Neuron (in vitro differentiated cells): ENCODE results near the gene FAM200C.

Experiments
- H2AFZ ChIP-seq: one replicate; pipeline ENCODE4 v1.6.1; 2013; ENCODE audit warnings: low read depth, mild to moderate bottlenecking, inconsistent platforms, low read length, moderate library complexity
- H3K27me3 ChIP-seq: one replicate; pipeline ENCODE4 v1.6.1; 2013; ENCODE audit warnings: low read length; ENCODE audit not compliant: insufficient read depth
- H3K36me3 ChIP-seq: one replicate; pipeline ENCODE4 v1.6.1; 2013; ENCODE audit warnings: low read length; ENCODE audit not compliant: insufficient read depth
- H3K4me1 ChIP-seq: one replicate; pipeline ENCODE4 v1.6.1; 2013; ENCODE audit warnings: low read length; ENCODE audit not compliant: insufficient read depth
- H3K4me3 ChIP-seq: 2 replicates; pipeline ENCODE4 v1.5.1; 2013; ENCODE audit warnings: mild to moderate bottlenecking, low read length, moderate library complexity
- H3K9me3 ChIP-seq: one replicate; pipeline ENCODE4 v1.6.1; 2013; ENCODE audit warnings: low read length

Gene FAM200C

GRCh38 chr5:160357394-160357793, 42.5 kb downstream of the FAM200C start:
- Histone ChIP-seq H3K4me3 (no peak overlapping the region), H3K36me3 (no peaks in the 10 kb centered on the region), H3K4me1 (peaks cover 12% of the 10 kb centered on the region), H3K9me3 (no peaks in the 10 kb centered on the region), H2AFZ (no peak overlapping the region), H3K27me3 (no peaks in the 10 kb centered on the region)

DNA sequence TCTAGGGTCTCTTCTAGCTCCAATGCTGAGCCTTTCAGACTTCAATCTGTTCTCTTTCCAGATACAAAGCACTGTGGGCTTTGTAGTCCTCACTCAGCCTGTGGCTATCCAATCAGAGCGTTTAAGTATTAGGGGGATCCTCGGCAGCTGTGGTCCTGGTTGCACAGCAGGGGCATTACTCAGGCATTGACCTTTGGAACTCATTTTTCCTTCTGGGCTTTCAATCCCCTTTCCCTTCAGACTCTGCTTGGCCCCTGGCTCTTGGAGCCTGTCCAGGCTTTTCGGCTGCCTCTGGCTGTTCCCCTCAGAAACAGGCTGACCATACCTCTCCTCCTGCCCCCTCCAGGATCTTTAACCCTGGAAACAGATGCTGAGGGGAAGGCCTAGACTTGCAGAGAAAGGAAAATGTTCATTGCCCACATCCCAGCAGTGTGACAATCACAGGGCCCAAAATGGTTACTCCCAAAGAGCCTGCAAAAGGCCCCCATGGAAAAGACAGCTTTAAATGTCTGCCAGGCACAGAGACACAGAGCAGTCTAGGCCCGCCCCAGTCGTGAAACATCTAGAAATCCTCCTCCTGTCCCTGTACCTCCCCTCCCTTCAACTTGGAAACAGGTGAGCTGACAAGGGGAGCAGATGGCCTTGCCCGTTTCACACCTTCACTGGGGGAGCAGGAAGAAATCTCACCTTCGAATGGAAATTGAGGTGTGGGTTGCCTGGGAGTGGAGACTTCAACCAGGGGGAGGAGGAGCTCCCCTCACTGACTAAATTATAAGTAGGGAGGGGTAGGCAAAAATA, 43.1 kb downstream of the FAM200C start:
- Histone ChIP-seq H3K9me3 (no peaks in the 10 kb centered on the region), H3K4me3 (no peak overlapping the region), H3K36me3 (no peaks in the 10 kb centered on the region), H2AFZ (no peak overlapping the region), H3K27me3 (no peaks in the 10 kb centered on the region), H3K4me1 (peaks cover 12% of the 10 kb centered on the region)

- Histone ChIP-seq H3K4me3 (no peak overlapping the region), H3K4me1 (peaks cover 12% of the 10 kb centered on the region), H3K27me3 (no peaks in the 10 kb centered on the region), H3K9me3 (no peaks in the 10 kb centered on the region), H3K36me3 (no peaks in the 10 kb centered on the region), H2AFZ (no peak overlapping the region)
Measured at GRCh38 chr5:160354666-160355065, 45.2 kb downstream of the FAM200C start.

- no peak overlapping the region for H3K4me3 ChIP-seq
- no peaks in the 10 kb centered on the region for H3K9me3 ChIP-seq
- H3K4me1 ChIP-seq = peaks cover 12% of the 10 kb centered on the region
- no peaks in the 10 kb centered on the region for H3K36me3 ChIP-seq
- H2AFZ ChIP-seq = no peak overlapping the region
- H3K27me3 ChIP-seq = no peaks in the 10 kb centered on the region
Measured at GRCh38 chr5:160353379-160353778, 46.5 kb downstream of the FAM200C start.

- peaks cover 12% of the 10 kb centered on the region for H3K4me1 ChIP-seq
- H3K36me3 ChIP-seq = no peaks in the 10 kb centered on the region
- H3K9me3 ChIP-seq = no peaks in the 10 kb centered on the region
- H3K4me3 ChIP-seq = no peak overlapping the region
- no peaks in the 10 kb centered on the region for H3K27me3 ChIP-seq
- H2AFZ ChIP-seq = no peak overlapping the region
Measured at GRCh38 chr5:160352308-160352707, 47.5 kb downstream of the FAM200C start.

- Histone ChIP-seq H3K27me3 (no peaks in the 10 kb centered on the region), H3K9me3 (no peaks in the 10 kb centered on the region), H2AFZ (no peak overlapping the region)
Measured at GRCh38 chr5:160349935-160350303, 49.9 kb downstream of the FAM200C start.

GRCh38 chr5:160349249-160349934, 50.5 kb downstream of the FAM200C start:
- Histone ChIP-seq H3K4me1 (peaks cover 4% of the 10 kb centered on the region), H3K4me3 (no peak overlapping the region)

More at GRCh38 chr5:160349935-160350303, 49.9 kb downstream of the FAM200C start:
- Histone ChIP-seq H3K36me3 (no peaks in the 10 kb centered on the region), H3K4me3 (no peak overlapping the region), H3K4me1 (peaks cover 3% of the 10 kb centered on the region)

DNA sequence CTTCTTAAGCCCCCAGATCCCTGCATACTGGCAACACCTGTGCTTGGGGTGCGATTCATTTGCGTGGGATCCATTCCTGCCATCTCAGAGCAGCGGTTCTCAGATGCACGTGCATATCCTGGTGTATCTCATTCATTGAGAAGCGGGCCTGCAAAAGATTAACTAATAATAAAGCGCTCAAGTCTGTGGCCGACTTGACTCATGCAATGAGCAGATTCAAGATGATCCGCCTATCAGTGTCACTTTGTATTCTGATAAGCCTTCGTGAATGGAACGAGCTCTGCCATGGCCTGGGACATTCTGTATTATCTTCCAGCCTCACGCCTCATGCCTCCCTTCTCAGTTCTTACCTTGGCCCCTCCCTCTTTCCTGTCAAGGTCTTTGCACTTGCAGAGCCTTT, 51.8 kb downstream of the FAM200C start:
- H3K9me3 ChIP-seq = no peaks in the 10 kb centered on the region
- peaks cover 4% of the 10 kb centered on the region for H3K4me1 ChIP-seq
- H3K4me3 ChIP-seq = no peak overlapping the region
- H3K36me3 ChIP-seq = no peaks in the 10 kb centered on the region
- no peak overlapping the region for H2AFZ ChIP-seq
- no peaks in the 10 kb centered on the region for H3K27me3 ChIP-seq

More at GRCh38 chr5:160349249-160349934, 50.5 kb downstream of the FAM200C start:
- Histone ChIP-seq H3K27me3 (no peaks in the 10 kb centered on the region), H3K36me3 (no peaks in the 10 kb centered on the region), H2AFZ (no peak overlapping the region), H3K9me3 (no peaks in the 10 kb centered on the region)

DNA sequence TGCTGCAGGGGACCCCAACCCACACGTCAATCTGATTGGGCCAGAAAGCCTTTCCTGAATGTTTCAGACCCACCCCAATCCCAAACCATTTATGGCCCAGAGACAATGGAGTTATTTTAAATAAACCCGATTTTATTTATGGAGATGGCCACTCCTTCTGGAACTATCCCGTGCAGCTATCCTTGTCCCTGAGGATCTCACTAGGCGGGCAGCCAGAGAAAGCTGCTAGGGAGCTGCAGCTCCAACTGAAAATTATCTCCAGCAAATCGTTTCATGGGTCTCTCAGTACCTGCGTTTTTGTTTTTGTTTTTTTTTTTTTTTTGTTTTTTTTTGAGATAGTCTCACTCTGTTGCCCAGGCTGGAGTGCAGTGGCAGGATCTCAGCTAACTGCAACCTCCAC, 52.4 kb downstream of the FAM200C start:
- Histone ChIP-seq H3K9me3 (no peaks in the 10 kb centered on the region), H3K4me3 (no peak overlapping the region), H3K4me1 (peaks cover 4% of the 10 kb centered on the region), H3K27me3 (no peaks in the 10 kb centered on the region), H2AFZ (no peak overlapping the region), H3K36me3 (no peaks in the 10 kb centered on the region)
